NCI-H345 (cell line): Measurements from ENCODE around the gene BAG5.
"Not testable (repeated sequence)": the region's sequence is repeated elsewhere in the genome, so short reads cannot be mapped to it uniquely, and the experiment has no call there.

Experiments
- DNase-seq: peaks from one replicate; lab custom pipeline; 2025; lab: John Stamatoyannopoulos, UW

BAG5 gene

DNA sequence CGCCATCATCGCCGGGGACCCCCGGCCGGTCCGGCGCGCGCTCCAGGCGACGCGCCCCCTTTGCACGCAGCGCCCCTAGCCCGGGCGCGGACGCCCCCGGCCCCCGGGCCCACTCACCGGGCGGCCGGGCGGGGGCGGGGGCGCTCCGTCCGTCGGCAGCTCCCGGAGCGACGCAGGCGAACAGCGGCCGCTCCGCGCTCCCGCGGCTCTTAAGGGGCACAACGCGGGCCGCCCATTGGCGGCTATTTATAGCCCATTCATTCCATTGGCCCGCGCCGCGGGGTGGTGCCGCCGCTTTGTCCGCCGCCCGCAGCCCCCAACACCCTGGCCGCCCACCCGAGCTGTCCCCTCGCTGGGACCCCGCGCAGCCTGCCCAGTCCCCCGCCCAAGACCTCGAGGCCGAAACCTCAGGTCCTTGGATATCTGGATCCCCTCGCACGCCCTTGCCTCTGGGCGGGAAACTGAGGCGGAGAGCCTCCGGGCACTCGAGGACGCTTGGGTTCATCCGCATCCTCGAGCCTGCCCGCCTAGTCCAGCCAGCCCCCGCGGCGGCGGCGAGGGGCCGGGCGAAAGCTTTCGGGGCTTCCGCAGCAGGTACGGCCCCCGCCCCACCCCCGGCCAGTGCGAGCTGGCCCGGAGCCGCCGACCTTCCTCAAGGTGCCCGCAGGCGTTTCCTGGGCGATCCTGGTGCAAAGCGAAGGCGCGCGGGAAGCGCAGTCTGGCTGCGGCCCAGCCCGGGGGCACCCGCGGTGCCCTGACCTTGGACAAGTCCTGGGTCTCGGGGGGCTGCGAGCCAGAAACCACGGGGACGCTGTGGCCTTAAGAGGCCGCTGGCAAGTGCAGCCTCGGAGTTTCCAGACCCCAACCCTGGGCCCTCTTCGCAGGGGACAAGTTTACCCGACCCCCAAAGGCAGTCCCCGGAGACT, 39.5 kb downstream of the BAG5 start, which contains the start of gene CKB:
Gene CKB (minus strand): TSS at position 182 of the 926 bp plus-strand sequence. CDS start 337 bp downstream, outside the sequence.
- peak; percentile 87 for DNase-seq

- peak; percentile 70 for DNase-seq
These were observed 40.4 kb downstream of the BAG5 start for GRCh38 chr14:103521951-103522563.

DNA sequence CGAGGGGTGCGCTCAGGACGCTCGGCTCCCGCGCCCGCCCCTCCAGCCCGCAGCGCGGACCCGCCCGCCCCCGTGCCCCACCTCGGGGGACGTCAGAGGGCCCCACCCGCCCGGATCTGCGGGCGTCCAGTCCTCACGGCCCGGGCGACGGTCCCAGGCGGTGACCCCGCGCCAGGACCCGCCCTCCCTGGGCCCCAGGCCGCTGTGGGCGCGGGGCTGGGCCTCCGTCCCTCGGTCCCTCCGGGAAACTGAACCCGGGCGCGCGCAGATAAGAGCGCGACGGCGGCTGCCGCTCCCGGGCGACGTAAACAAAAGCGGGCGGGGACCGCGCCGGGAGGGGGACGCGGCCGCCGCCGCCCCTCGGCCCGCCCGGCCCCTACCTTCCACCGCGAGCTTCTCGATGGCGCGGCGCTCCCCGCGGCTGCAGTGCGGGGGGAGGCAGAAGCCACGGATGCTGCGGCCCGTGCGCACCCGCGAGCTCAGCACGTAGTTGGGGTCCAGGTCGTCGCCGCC, 41.0 kb downstream of the BAG5 start:
- DNase-seq, result peak; percentile 47

GRCh38 chr14:103520657-103521437, 41.6 kb downstream of the BAG5 start:
- peak; percentile 88 for DNase-seq

DNA sequence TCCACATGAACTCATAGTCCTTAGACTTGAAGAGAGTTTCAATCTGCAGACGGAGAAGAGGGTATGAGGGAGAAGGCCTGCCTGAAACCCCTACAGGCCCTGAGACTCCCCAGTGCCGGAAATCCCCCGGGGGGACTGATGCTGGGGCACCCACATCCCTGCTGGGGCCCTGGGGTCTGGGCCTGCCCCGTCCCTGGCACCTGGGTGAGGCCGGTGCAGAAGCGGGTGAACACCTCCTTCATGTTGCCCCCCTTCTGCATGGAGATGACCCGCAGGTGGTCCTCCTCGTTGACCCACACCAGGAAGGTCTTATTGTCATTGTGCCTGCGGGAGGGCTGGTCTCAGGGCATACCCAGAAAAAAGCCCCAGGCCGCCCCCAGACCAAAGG, 42.2 kb downstream of the BAG5 start:
- DNase-seq, result no peak

DNA sequence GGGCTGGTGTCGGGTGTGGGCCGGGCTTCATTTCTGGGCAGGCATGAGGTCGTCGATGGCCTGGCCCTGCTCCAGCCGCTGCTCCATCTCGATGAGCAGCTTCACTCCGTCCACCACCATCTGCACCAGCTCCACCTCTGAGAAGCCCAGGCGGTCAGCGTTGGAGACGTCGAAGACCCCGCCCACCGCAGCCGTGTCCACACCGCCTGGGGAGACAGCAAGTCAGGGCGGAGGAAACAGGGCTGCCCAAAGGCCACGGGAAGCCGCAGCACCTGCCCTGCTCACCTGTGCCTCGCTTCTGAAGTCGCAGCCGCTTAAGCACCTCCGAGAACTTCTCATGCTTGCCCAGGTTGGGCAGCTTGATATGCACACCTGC, 42.6 kb downstream of the BAG5 start:
- DNase-seq, result no peak

GRCh38 chr14:103519043-103519836, 43.2 kb downstream of the BAG5 start:
- DNase-seq, result no peak

DNA sequence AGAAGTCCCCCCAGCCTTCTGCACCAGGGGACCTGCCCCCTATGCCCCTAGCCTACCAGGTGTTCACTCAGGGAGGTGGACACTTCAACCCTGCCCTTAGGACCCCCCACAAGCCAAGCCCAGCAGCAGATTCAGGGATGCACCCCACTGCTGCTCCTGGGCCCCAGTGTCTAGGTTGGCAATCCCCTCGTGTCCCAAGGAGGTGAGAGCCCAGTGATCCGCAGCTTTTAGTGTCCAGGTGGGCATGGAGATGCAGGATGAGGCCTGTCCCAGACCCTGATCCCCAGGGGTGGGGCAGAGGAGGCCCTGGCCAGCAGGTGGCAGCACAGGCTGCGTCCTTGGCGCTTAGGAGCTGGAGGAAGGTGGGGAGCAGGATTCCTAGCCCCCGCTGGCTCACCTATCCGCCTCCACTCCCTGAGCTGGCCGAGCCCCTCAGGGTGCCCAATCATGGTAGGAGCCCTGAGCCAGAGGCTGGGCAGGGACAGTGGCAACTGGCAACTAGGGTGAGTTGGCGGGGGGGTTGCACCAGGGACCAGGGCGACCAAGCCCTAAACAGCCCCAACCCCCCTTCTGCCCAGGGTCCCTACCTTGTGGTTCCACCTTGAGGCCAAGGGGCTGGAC, 43.9 kb downstream of the BAG5 start:
- DNase-seq, result peak; percentile 44

DNA sequence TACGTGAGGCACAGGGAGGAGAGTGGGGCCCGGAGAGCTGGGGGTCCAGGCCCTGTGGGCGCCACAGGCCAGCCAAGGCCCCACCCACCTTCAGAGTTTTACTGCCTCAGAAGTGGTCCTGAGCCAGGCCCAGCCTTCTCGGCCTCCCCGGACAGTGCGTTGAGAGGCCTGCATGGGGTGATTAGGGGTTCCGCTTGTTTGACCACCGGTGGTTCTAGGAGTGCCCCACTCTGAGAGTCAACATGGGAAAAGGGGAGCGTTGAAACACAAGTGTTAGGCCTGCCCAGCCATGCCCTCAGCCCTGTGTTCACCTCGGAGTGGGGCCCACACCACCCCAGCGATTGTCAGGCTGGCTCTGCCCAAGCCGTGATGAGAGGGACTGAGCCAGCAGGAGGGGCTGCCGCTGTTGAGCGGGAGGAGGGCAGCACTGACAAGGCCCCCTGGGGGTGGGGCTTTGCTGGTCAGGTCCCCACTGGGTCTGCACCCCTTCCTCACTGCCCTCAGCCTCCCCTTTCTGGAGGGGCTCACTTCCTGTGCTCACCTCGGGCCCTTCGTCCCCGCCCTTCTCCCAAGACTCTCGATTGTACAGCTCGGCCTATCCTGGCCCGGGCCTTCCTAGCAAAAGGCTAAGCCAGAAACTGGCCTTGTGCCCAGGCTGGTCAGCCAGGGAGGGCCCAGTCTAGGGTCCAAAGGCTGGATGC, 44.6 kb downstream of the BAG5 start:
- DNase-seq, result no peak

DNA sequence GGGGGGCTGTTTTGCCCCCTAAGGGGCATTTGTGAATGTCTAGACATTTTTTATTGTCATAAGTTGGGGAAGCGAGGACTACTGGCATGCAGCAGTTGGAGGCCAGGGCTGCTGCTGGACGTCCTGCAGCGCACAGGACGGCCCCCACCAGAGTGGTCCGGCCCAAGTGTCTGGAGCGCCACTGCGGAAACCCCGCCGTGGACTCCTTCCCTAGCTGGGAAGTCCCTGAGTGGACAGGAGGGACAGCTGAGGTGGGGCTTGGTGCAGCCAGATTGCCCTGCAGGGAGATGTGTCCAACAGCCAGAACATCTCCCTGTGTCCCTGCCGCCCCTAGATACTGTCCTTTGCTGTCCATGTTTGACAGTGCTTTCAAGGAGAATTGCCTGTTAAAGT, 45.3 kb downstream of the BAG5 start:
- no peak for DNase-seq

DNA sequence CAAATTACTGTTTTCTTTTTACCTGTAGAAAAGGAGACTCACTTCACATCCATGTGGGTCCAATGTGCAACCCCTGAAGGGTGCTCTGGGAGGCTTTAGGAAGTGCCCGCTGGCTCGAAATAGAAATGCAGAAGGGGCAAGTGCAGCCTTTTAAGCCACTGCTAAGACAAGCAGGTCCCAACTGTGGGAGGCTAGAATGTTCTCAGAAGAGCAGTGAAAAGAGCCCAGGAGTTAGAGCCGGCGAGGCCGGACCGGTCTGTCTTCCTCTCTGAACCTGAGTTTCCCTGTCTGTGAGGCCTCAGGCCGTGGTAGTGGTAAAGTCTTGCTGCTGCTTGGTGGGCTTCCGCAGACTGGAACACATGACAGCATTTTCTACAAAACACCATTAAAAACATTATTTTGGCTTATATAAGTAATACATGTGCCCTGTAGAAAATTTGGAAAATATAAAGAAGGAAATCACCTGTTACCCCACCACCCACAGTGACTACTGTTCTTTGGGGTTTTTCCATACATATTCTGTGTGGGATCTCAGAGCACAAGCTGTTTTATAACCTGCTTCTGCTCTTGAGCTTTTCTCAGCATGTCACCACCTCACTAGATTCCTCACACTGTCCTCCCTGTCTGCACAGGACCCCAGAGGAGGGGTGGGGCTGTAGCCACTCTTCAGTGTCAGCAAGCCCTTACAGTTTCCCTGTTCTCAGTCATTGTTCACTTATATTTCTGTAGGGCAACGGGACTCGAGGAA, 45.9 kb downstream of the BAG5 start:
- no peak for DNase-seq

GRCh38 chr14:103514596-103515421, 47.6 kb downstream of the BAG5 start:
- no peak for DNase-seq

GRCh38 chr14:103512701-103513611, 49.5 kb downstream of the BAG5 start:
- peak; percentile 74 for DNase-seq

GRCh38 chr14:103512180-103512579, 50.3 kb downstream of the BAG5 start:
- DNase-seq, result not testable (repeated sequence)

GRCh38 chr14:103510724-103511693, 51.4 kb downstream of the BAG5 start:
- no peak for DNase-seq
